ENCODE data around the gene CAMTA1.

- TF ChIP-seq, protein P1, sequence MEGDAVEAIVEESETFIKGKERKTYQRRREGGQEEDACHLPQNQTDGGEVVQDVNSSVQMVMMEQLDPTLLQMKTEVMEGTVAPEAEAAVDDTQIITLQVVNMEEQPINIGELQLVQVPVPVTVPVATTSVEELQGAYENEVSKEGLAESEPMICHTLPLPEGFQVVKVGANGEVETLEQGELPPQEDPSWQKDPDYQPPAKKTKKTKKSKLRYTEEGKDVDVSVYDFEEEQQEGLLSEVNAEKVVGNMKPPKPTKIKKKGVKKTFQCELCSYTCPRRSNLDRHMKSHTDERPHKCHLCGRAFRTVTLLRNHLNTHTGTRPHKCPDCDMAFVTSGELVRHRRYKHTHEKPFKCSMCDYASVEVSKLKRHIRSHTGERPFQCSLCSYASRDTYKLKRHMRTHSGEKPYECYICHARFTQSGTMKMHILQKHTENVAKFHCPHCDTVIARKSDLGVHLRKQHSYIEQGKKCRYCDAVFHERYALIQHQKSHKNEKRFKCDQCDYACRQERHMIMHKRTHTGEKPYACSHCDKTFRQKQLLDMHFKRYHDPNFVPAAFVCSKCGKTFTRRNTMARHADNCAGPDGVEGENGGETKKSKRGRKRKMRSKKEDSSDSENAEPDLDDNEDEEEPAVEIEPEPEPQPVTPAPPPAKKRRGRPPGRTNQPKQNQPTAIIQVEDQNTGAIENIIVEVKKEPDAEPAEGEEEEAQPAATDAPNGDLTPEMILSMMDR (optimal IDR thresholded peaks at IDR 0.05 in 1 of 3, IDR thresholded peaks at IDR 0.05 in 1 of 3, conservative IDR thresholded peaks at IDR 0.05 in 1 of 3; ENCODE audit: extremely low read depth in 1 of 3, insufficient read depth in 2 of 3, low read length in 3 of 3) = no peak
- no peak for TF ChIP-seq EZH2 (IDR thresholded peaks at IDR 0.05; ENCODE audit: low read length)
These were observed 530.1 kb downstream of the CAMTA1 start for GRCh38 chr1:7315316-7315715.

Data from keratinocyte (primary cell).